SK-N-DZ (cell line): ENCODE data around the gene LYG2.
"Not testable (repeated sequence)": the region's sequence is repeated elsewhere in the genome, so short reads cannot be mapped to it uniquely, and the experiment has no call there.

Experiments used
- DNase-seq: peaks from one replicate; pipeline ENCODE4 v3.0.0-alpha.2; 2015; ENCODE audit warnings: low spot score
- small RNA-seq, 2 experiments: library from RNA; depleted of rRNA; stranded (forward); fragments of <200 nt; gene quantifications; one replicate each; pipeline ENCODE3, GENCODE V24; 2014

LYG2 gene

GRCh38 chr2:99201959-99202678, 53.3 kb downstream of the LYG2 start:
- no peak for DNase-seq

- DNase-seq, result no peak
These were observed 55.2 kb downstream of the LYG2 start for GRCh38 chr2:99200076-99200800.

GRCh38 chr2:99198103-99198841, 57.2 kb downstream of the LYG2 start:
- DNase-seq, result no peak

GRCh38 chr2:99192364-99192763, 63.1 kb downstream of the LYG2 start:
- DNase-seq, result not testable (repeated sequence)

Small RNA genes within 50 kb of the gene (small RNA-seq; reads per million reads assigned to genes)
- gene AC092587.1, result 0 reads per million in 2 experiments
